DMS79 (cell line): Measurements from ENCODE around the gene PDE11A.

Source experiments
- DNase-seq: peaks from one replicate; lab custom pipeline; 2025; lab: John Stamatoyannopoulos, UW

The PDE11A gene

DNA sequence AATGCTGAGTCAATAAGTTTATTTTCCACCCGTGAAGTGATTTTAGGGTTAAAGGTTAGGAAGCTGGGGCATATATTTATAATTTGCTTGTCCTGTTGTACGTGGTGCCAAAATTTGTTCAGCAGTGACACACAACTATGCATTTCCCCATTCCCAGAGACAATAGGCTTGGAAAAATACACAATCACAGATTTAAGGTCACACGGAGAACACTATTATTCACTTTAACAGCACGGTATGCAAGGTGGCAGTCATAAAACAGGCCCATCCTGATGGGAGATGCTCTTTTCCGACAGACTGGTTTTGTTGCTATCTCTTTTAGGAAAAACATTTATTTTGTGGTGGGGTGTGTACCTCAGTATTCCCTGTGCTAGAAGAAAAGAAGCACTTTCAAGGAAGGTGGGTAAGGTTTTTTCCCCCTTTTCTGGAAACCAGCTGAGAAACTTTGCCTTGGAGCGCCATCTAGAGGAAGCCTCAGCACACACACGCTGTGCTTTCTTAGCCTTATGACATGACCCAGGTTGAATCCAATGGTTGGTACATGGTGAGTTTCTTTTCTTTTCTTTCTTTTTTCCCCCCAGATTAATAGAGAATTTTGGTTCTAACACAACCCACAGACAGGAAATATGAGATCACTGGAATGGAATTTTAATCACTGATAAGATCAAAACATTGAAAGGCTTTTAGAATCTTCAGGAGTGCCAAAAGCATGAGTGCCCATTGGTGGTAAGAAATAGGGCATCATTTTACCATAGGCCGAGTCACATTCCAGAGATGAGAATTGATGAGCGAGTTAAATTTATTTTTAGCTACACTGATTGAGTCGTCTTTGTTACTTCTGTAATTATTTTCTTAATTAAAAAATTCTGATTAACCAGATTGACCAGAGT lies 347.9 kb downstream of the PDE11A start:
- DNase-seq = peak; percentile 3

GRCh38 chr2:177723235-177723634 lies 349.3 kb downstream of the PDE11A start:
- no peak for DNase-seq

DNA sequence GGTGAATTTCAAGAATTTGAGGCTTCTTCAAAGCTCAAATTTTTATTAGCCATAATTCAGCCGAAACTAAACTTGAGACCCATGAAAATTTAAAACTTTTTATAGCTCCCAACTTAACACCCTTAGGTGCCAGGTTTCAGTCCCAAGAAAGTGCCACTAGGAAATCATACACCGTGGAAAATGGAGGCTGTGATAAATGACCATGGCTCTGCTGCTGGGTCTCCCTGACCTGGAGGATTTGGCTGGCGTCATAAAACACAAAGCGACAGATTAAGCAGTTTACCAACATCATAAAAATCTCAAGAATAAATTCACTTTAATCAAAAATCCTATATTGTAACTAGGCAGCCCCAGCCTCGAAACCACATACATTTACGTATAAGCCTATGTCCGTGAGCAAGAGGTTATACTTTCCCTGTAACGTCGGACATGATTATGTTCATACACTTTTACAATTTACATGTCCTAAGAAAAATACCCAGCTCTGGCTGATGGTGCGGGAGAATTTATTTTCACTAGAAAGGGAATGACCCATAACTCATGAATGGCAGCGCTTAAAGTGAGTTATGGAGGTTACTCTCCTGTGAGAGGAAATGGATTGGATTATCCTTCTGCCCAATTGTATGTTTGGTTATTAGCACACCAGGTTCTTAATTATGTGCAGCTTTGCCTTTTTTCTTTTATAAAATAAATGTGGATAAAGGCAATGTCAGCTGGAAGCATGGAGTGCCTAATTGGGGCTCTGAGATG lies 350.6 kb downstream of the PDE11A start:
- no peak for DNase-seq

- DNase-seq = no peak
These were observed 351.5 kb downstream of the PDE11A start for GRCh38 chr2:177721087-177721486.

DNA sequence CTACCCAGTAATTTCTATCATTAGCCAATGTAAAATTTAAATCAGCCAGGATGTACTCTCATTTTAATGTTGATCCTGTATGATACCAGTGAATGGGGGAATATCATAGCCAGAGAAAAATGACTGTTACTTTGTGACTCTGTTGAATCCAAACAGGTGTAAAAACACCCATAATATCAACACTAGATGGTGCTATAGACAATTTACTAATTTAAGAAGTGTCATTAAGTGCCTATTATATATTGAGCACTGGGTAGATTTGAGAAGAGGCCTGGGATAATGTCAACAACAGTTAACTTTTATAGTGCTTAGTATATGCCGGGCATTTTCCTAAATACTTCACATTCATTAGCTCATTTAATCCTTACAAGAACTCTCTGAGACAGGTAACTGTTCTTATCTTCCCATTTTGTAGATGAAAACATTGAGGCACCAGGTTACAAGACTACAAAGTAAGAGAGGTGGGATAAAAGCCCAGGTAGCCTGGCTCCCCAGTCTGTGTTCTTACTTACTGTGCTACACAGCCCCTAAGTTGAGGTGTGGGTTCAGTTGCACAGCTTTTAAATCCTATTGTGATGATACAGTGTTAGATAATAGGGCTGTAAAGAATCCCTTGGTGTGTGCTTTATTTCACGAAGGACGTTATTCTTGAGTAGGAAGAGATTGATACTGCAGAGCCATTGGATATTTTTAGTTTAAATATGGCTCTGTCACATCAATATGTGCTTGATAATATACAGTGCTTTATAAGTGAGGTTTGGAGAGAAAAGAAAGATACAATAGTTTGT lies 354.6 kb downstream of the PDE11A start:
- no peak for DNase-seq

DNA sequence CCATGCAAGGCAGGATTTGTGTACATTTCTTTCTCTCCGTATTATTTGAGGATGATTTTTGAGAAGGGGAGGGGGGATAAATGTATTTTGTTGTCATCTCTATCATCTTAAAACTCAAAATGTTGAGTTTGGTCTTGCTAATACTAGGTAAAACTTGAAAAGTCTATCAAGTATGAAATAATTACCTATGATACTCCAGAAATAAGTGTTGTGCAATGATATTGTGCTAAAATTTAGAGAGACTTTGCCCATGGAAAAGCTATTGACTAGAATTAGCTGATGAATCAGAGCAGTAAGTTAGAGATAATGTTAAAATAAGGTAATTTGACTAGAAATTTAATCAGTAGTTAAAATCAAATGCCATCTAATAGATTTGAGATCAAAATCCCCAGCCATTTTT lies 356.1 kb downstream of the PDE11A start:
- no peak for DNase-seq

DNA sequence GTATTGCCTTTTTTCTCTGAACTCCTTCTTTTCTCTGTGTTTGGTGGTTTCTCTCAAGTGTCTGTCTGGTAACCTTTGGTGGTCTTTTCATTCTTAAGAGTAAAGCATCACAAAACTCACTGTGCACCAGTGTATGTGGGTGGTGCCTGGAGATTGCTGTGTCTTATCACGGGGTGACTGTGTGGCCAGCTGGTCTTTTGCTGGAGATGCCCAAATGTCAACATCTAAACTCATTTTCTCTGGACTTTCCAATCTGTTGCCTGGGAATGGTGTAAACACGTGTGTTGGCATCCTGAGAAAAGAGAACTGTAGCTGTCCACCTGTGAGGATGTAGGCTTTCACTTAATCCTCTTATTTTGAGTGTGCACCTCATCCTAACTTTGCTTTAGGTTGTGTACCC lies 356.8 kb downstream of the PDE11A start:
- DNase-seq = no peak

DNA sequence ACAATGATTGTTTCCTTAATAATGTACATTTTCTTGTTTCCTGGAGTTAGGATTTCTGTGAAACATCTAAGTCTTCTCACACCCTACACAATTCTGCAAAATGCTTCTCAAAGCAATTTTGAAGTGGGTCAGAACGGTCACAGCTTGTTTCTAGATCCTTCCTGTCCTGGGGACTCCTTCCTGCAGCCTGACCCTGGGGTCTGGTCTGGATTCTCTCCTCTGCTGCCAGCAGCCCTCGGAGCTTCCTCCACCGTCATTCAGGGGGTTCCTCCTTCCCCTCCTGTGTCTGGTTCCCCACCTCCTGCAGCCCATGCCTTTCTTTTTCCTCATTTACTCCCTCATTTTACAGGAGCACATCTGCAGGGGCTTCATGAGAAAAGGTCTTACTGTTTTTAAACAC lies 357.9 kb downstream of the PDE11A start:
- DNase-seq = no peak

- no peak for DNase-seq
These were observed 360.1 kb downstream of the PDE11A start for GRCh38 chr2:177712462-177712861.

DNA sequence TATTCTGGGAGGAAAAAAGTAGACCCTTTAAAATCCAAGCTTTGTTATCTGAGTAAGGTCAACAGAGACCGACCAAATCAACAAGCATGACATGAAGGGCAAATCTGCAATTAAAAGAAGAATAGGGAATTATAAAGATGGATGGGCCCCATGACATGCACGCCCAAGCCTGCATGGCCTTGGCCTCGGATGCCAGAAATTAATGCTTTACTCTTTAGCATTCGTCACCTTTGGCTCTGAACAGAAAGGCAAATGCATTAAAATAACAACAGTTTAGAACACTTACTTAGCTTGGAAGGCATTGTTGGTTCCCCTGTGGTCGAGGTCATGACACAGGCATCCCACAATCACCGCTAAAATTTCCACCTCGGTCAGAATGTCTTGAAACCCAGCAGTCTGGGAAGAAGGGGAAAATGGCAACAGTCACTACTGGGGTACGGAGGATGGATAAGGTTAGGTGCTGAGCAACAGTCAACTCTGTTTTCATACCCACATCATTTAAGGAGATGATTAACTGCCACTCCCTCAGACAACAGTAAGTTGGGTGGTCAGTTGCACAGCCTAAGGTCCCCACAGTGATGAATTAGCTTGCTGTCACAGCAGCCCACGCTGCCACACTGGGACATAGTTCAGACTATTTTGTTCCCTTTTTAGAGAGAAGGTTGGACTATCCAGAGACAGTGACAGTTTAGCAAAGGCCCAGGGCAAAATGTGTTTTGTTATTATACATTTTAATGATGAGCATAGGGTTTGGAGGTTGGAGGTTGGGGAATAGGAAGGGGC lies 360.9 kb downstream of the PDE11A start:
- no peak for DNase-seq

DNA sequence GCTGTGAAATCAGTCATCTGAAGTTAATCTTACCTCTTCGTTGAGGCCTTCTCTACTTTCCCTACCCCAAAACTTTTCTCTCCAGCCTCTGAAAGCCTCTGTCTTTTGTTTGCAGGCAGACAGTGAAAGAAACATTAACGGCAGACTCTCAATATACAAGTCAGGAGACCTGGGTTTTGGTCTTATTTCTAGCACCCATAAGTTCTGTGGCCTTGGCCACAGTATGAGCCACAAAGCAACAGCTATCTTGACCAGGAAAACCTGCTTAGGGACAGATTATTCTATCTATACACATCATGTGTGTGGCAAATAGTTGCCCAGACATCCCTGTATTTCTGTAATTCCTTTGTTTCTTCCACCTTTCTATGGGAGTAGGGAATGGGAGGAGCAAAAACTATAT lies 361.7 kb downstream of the PDE11A start:
- no peak for DNase-seq

DNA sequence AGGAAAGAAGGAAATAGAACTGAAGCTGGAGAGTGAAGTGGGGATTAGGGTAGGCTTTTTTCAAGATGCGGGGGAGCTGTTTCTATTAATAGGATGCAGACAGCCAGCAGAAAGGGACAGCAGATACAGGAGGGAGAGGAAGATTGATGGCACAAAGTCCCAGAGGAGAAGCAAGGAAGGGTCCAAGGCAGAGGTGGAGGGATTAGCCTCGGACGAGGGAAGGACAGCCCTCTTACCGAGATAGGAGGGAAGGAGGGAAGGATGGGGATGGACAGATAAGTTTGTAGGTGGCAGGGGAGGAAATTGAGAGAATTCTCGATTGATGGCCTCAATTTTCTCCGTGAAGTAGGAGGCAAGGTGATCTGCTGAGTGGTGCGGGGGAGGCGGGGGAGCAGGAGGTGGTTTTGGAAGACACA lies 362.6 kb downstream of the PDE11A start:
- no peak for DNase-seq

GRCh38 chr2:177708660-177709444 lies 363.7 kb downstream of the PDE11A start:
- no peak for DNase-seq

DNA sequence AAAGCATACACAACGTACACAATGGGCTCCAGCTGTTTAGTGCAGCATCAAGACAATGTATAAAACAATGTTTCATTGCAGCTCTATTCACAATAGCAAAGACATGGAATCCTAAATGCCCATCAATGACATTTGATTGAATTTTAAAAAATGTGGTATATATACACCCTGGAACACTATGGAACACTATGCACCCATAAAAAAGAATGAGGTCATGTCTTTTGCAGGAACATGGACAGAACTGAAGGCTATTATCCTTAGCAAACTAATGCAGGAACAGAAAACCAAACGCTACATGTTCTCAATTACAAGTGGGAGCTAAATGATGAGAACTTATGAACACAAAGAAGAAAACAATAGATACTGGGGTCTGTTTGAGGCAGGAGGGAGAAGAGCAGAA lies 364.5 kb downstream of the PDE11A start:
- DNase-seq = no peak

GRCh38 chr2:177705511-177706173 lies 366.9 kb downstream of the PDE11A start:
- no peak for DNase-seq

DNA sequence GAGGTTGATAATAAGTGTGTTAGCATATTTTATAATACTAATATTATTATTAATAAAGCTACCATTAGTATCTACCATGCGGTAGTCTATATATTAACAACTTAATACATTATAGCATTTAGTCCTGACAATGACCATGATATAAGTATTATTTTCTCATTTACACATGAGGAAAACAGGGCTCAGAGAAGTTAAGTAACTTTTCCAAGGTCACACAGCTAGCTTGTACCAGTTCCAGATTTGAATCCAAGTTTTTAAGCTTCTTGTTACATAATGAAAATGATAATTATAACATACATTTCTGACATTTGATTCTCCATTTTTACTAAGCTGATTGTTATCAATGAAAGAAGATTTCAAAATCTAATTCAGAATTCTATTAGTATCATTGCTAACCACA lies 369.4 kb downstream of the PDE11A start:
- DNase-seq = no peak

DNA sequence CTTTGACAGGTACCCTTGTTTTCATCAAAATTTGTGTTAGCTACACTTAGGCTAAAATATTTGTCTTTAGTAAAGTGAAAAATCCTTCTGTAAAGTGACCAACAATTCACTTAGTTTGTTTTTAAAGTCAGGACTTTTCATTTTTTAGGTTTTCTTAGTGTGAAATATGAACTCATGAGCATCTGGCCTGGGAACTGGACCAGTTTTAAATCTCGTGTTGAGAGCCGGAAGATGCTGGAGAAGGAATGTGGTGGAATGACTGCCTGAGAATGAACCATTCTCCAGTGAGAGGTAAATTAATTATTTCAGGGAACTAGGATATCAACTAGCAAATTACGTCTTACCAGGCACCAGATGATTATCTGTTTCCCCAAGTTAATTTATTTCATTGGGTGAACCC lies 374.3 kb downstream of the PDE11A start:
- no peak for DNase-seq

DNA sequence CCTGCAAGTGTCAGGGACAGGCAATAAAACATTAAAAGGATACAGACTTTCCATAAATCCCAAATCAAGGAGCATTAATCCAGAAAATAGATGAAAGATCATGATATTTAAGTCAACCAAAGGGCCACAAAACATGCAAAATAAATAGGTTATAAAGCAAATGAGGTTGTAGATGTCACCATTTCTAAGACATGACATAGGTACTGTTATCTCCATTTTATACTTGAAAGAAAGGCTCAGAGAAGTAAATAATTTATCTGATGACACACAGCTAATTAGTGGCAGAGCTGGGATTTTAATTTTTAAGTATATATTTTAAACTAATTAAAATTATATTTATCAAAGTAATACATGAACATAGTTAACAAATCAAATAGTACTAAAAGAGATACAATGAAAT lies 378.2 kb downstream of the PDE11A start:
- DNase-seq = no peak

DNA sequence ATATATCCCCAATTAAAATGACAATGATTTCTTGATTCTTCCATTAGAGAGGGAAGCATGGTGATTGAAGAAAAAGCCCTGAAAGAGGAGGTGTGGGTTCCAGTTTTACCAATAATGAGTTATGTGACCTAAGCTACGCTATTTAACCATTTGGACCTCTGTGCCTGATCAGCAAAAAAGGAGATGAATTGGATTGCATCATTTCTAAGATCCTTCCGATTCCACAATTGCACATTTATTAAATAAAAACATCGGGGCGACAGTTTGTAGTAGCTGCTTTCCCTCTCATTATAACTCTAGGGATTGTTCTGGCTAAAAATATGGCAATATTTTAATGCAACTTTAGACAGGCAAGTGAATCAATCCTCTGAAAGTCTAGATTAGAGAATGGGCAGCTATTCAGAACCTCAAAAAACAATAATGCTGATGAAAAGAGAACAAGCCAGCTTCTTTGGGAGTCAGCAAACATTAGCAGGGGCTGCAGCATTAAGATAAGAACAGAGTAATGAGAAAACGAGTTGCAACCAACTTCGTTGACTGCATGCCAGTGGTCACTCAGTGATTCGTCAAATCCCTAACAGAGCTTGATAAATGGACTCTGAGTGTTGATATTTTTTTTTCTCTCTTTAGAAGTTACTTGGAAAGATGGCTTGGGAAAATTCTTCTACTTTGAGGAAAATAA lies 378.8 kb downstream of the PDE11A start:
- no peak for DNase-seq

- no peak for DNase-seq
These were observed 379.8 kb downstream of the PDE11A start for GRCh38 chr2:177692783-177693269.
